ENCODE results near the gene RHOD.

GRCh38 chr11:67034350-67034749 lies 22.3 kb upstream of the RHOD start:
- TF ChIP-seq EZH2 (IDR thresholded peaks at IDR 0.05; ENCODE audit: insufficient read depth, low read length) = no peak
- TF ChIP-seq CTCF (IDR thresholded peaks at IDR 0.05; ENCODE audit: insufficient read depth, low read depth, low read length) = no peak

Data from astrocyte (in vitro differentiated cells and primary cell).